H9 (cell line): ENCODE data around the gene CASP14. TPM values are rescaled to one million over a fixed set of nuclear protein-coding genes. Genes with fewer than 3 reads are reported as not detected.

Experiments used
- DNase-seq: peaks from one replicate; pipeline ENCODE4 v3.0.0-alpha.2; 2017
- H2AFZ ChIP-seq: one replicate; pipeline ENCODE4 v1.6.1; 2013; ENCODE audit warnings: mild to moderate bottlenecking, low read length, control low read depth, moderate library complexity
- H2AK5ac ChIP-seq: 2 replicates; pipeline ENCODE4 v1.6.1; 2013; ENCODE audit warnings: low read length, control low read depth, mixed read lengths; ENCODE audit not compliant: insufficient read length
- H2BK120ac ChIP-seq: one replicate; pipeline ENCODE4 v1.6.1; 2013; ENCODE audit warnings: low read depth, mild to moderate bottlenecking, low read length, control low read depth, inconsistent platforms; ENCODE audit not compliant: poor library complexity, severe bottlenecking
- H2BK12ac ChIP-seq: 2 replicates; pipeline ENCODE4 v1.6.1; 2013; ENCODE audit warnings: low read length, control low read depth, mixed read lengths, low read depth; ENCODE audit not compliant: insufficient read length
- H2BK15ac ChIP-seq: 2 replicates; pipeline ENCODE4 v1.6.1; 2013; ENCODE audit warnings: low read depth, low read length, control low read depth
- H2BK20ac ChIP-seq: one replicate; pipeline ENCODE4 v1.6.1; 2013; ENCODE audit warnings: low read depth, mild to moderate bottlenecking, low read length, control low read depth, inconsistent platforms; ENCODE audit not compliant: poor library complexity, severe bottlenecking
- H2BK5ac ChIP-seq: 2 replicates; pipeline ENCODE4 v1.6.1; 2013; ENCODE audit warnings: low read length, control low read depth, mixed read lengths; ENCODE audit not compliant: insufficient read length
- H3K14ac ChIP-seq: 2 replicates; pipeline ENCODE4 v1.6.1; 2013; ENCODE audit warnings: low read length, control low read depth; ENCODE audit not compliant: insufficient read depth
- H3K18ac ChIP-seq: 2 replicates; pipeline ENCODE4 v1.6.1; 2013; ENCODE audit warnings: low read depth, mild to moderate bottlenecking, mixed read lengths, low read length, control low read depth; ENCODE audit not compliant: insufficient read length
- H3K23ac ChIP-seq: 2 replicates; pipeline ENCODE4 v1.6.1; 2013; ENCODE audit warnings: low read length, control low read depth, mixed read lengths, low read depth; ENCODE audit not compliant: insufficient read length
- H3K23me2 ChIP-seq: 2 replicates; pipeline ENCODE4 v1.6.1; 2013; ENCODE audit warnings: low read depth, mild to moderate bottlenecking, mixed read lengths, low read length, control low read depth; ENCODE audit not compliant: insufficient read length, poor library complexity, severe bottlenecking
- H3K27ac ChIP-seq: 2 replicates; pipeline ENCODE4 v1.5.1; 2013; ENCODE audit warnings: low read length, control low read depth, mixed read lengths, low read depth; ENCODE audit not compliant: insufficient read length
- H3K27me3 ChIP-seq: 2 replicates; pipeline ENCODE4 v1.6.1; 2013; ENCODE audit warnings: low read length, control low read depth, inconsistent platforms; ENCODE audit not compliant: insufficient read depth
- H3K4ac ChIP-seq: 2 replicates; pipeline ENCODE4 v1.6.1; 2013; ENCODE audit warnings: low read depth, mild to moderate bottlenecking, control low read depth, inconsistent platforms, low read length, moderate library complexity
- H3K4me1 ChIP-seq: 2 replicates; pipeline ENCODE4 v1.6.1; 2013; ENCODE audit warnings: low read length, control low read depth, inconsistent platforms; ENCODE audit not compliant: insufficient read depth
- H3K4me2 ChIP-seq: 2 replicates; pipeline ENCODE4 v1.6.1; 2013; ENCODE audit warnings: low read length, control low read depth, mixed read lengths; ENCODE audit not compliant: insufficient read length, insufficient read depth
- H3K56ac ChIP-seq: 2 replicates; pipeline ENCODE4 v1.6.1; 2013; ENCODE audit warnings: low read depth, mild to moderate bottlenecking, mixed read lengths, low read length, control low read depth; ENCODE audit not compliant: insufficient read length
- H3K79me1 ChIP-seq: 2 replicates; pipeline ENCODE4 v1.6.1; 2013; ENCODE audit warnings: low read depth, mild to moderate bottlenecking, moderate library complexity, low read length, control low read depth, inconsistent platforms; ENCODE audit not compliant: insufficient read depth, poor library complexity, severe bottlenecking
- H3K79me2 ChIP-seq: 2 replicates; pipeline ENCODE4 v1.6.1; 2013; ENCODE audit warnings: low read length, control low read depth, inconsistent platforms; ENCODE audit not compliant: insufficient read depth
- H3K9ac ChIP-seq: 2 replicates; pipeline ENCODE4 v1.6.1; 2013; ENCODE audit warnings: low read length, control low read depth, mixed read lengths; ENCODE audit not compliant: insufficient read length; ENCODE audit errors: extremely low read depth
- H3K9me3 ChIP-seq: one replicate; pipeline ENCODE4 v1.6.1; 2013; ENCODE audit warnings: low read depth, low read length, inconsistent platforms; ENCODE audit not compliant: control insufficient read depth
- H3T11ph ChIP-seq: one replicate; pipeline ENCODE4 v1.6.1; 2013; ENCODE audit warnings: mild to moderate bottlenecking, low read length, control low read depth, inconsistent platforms
- H4K20me1 ChIP-seq: one replicate; pipeline ENCODE4 v1.6.1; 2013; ENCODE audit not compliant: control insufficient read depth, insufficient read length, insufficient read depth
- H4K5ac ChIP-seq: 2 replicates; pipeline ENCODE4 v1.6.1; 2013; ENCODE audit warnings: low read depth, mild to moderate bottlenecking, mixed read lengths, low read length, control low read depth; ENCODE audit not compliant: insufficient read length
- H4K8ac ChIP-seq: replicated peaks from 2 replicates; pipeline ENCODE4 v1.6.1; 2013; ENCODE audit warnings: low read length, control low read depth, mixed read lengths, low read depth; ENCODE audit not compliant: insufficient read length
- H4K91ac ChIP-seq: 2 replicates; pipeline ENCODE4 v1.6.1; 2013; ENCODE audit warnings: low read depth, mild to moderate bottlenecking, moderate library complexity, mixed read lengths, low read length, control low read depth; ENCODE audit not compliant: insufficient read length
- H3K27ac Mint-ChIP-seq, 3 experiments: 2 replicates in 2 of 3; 3 replicates in 1 of 3; pipeline ENCODE4 v1.8.0; 2020 to 2021; ENCODE audit warnings: mixed read lengths in 3 of 3, mild to moderate bottlenecking in 1 of 3, moderate library complexity in 1 of 3
- H3K27me3 Mint-ChIP-seq: 2 replicates; pipeline ENCODE4 v1.8.0; 2021; ENCODE audit warnings: low read depth, mild to moderate bottlenecking, moderate library complexity, mixed read lengths
- H3K36me3 Mint-ChIP-seq, 3 experiments: 2 replicates in 2 of 3; 3 replicates in 1 of 3; pipeline ENCODE4 v1.8.0; 2020 to 2021; ENCODE audit warnings: low read depth in 3 of 3, mixed read lengths in 3 of 3; ENCODE audit not compliant: insufficient read depth in 1 of 3
- H3K4me1 Mint-ChIP-seq, 2 experiments: 2 replicates each; pipeline ENCODE4 v1.8.0; 2020; ENCODE audit warnings: mixed read lengths in 2 of 2
- H3K4me3 Mint-ChIP-seq, 2 experiments: 2 replicates in 1 of 2; 3 replicates in 1 of 2; pipeline ENCODE4 v1.8.0; 2020 to 2021; ENCODE audit warnings: mild to moderate bottlenecking in 2 of 2, mixed read lengths in 2 of 2, moderate library complexity in 1 of 2
- H3K9me3 Mint-ChIP-seq, 2 experiments: 2 replicates in 1 of 2; 3 replicates in 1 of 2; pipeline ENCODE4 v1.8.0; 2020; ENCODE audit warnings: mild to moderate bottlenecking in 2 of 2, mixed read lengths in 2 of 2, moderate library complexity in 1 of 2
- WGBS: extraction: QIAGEN DNeasy Blood & Tissue Kit; methylation state at CpG from one replicate; pipeline ENCODE4 v1.1.7; 2013; ENCODE audit warnings: missing lambda C conversion rate, low lambda C conversion rate, mixed read lengths; ENCODE audit not compliant: insufficient read length; ENCODE audit errors: extremely low coverage; 5-methylcytosine and 5-hydroxymethylcytosine counted together
- total RNA-seq: library from RNA; stranded (reverse); gene quantifications from 2 replicates; pipeline ENCODE4 v1.2.1, GENCODE V29; 2021
- TF ChIP-seq, protein P1 (sequence below): fragments of 200-600 bp; sonication (generic); conservative IDR thresholded peaks from 3 replicates; pipeline ENCODE4 v1.8.0; 2021; ENCODE audit warnings: antibody characterized with exemption, mild to moderate bottlenecking

Gene CASP14
- total RNA-seq, 1 experiment from 2014 or later, result not detected

DNA sequence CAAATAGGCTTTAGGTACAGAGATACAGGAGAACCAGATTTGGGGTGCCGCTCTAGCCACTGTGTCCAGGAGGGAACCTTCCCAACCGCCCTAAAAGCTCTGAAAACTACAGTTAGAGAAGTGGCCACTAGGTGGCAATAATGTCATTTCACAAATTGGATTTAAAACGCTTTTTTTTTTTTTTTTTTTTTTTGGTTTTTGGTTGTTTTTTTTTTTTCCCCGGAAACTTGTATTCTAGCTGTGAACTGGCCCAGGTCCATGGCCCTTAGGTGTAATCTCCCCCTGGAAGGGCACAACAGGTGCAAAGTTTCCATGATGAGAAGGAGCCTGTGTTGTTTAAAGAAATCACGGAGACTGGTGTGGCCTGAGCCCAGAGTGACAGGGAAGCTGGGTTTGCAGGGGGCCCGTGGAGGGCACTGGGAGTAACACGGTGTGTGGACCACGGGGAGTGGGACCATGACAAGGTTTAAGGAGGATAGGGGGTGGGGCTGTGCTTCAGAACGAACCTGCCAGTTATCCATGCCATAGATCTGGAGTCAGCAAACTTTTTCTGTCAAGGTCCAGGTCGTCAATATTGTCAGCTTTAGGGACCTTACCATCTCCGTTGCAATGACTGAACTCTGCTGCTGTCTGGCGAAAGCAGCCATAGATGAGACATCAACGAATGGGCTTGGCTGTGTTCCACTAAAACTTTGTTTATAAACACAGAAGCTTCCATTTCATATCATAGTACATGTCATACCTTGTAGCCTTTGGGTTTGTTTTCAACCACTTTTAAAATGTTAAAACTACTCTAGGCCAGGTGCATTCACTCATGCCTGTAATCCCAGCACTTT lies 42.9 kb downstream of the CASP14 start:
- Mint-ChIP-seq H3K9me3 (peaks cover 0 to 10% of the 10 kb centered on the region in 2 experiments; a peak in 2 of 5 replicates), H3K4me1 (no peaks in the 10 kb centered on the region), H3K27me3 (peaks cover 18% of the 10 kb centered on the region), H3K36me3 (no peaks in the 10 kb centered on the region), H3K27ac (no peak overlapping the region), H3K4me3 (no peak overlapping the region)
- H3K4me1 ChIP-seq, result no peaks in the 10 kb centered on the region
- H3K56ac ChIP-seq, result no peak overlapping the region
- no peak overlapping the region for H3K4ac ChIP-seq
- H2BK5ac ChIP-seq, result no peak overlapping the region
- no peak overlapping the region for H3K23ac ChIP-seq
- no peak overlapping the region for H2BK20ac ChIP-seq
- no peak overlapping the region for H2AFZ ChIP-seq
- no peaks in the 10 kb centered on the region for H4K20me1 ChIP-seq
- H3K27me3 ChIP-seq, result no peaks in the 10 kb centered on the region
- H3K4me2 ChIP-seq, result no peak overlapping the region
- no peaks in the 10 kb centered on the region for H3K23me2 ChIP-seq
- no peak overlapping the region for H3K9ac ChIP-seq
- TF ChIP-seq, protein P1, sequence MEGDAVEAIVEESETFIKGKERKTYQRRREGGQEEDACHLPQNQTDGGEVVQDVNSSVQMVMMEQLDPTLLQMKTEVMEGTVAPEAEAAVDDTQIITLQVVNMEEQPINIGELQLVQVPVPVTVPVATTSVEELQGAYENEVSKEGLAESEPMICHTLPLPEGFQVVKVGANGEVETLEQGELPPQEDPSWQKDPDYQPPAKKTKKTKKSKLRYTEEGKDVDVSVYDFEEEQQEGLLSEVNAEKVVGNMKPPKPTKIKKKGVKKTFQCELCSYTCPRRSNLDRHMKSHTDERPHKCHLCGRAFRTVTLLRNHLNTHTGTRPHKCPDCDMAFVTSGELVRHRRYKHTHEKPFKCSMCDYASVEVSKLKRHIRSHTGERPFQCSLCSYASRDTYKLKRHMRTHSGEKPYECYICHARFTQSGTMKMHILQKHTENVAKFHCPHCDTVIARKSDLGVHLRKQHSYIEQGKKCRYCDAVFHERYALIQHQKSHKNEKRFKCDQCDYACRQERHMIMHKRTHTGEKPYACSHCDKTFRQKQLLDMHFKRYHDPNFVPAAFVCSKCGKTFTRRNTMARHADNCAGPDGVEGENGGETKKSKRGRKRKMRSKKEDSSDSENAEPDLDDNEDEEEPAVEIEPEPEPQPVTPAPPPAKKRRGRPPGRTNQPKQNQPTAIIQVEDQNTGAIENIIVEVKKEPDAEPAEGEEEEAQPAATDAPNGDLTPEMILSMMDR, result peak; percentile 72
- no peaks in the 10 kb centered on the region for H3K79me1 ChIP-seq
- no CpG with 5 or more reads among the region's 13 CpGs for WGBS
- H4K91ac ChIP-seq, result no peak overlapping the region
- H4K5ac ChIP-seq, result no peak overlapping the region
- H3K27ac ChIP-seq, result no peak overlapping the region
- H3K18ac ChIP-seq, result no peak overlapping the region
- no peaks in the 10 kb centered on the region for H3K79me2 ChIP-seq
- no peak overlapping the region for H4K8ac ChIP-seq
- no peak overlapping the region for H2BK12ac ChIP-seq
- DNase-seq, result peak; percentile 54
- no peak overlapping the region for H2BK15ac ChIP-seq
- no peak overlapping the region for H2AK5ac ChIP-seq
- no peaks in the 10 kb centered on the region for H3K9me3 ChIP-seq
- no peak overlapping the region for H3T11ph ChIP-seq
- no peak overlapping the region for H2BK120ac ChIP-seq
- no peak overlapping the region for H3K14ac ChIP-seq
